Testis (tissue), 2 donors: Measurements from ENCODE around the gene PRDM10.

Experiments
- POLR2A ChIP-seq: fragments of 450-650 bp; IDR thresholded peaks from one replicate; pipeline ENCODE4 v1.6.1; 2017; ENCODE audit warnings: antibody characterized with exemption, mild to moderate bottlenecking, moderate library complexity
- TF ChIP-seq, protein P1 (sequence below), 3 experiments: fragments of 450-650 bp in 2 of 3; fragments of 200-600 bp in 1 of 3; sonication (generic) in 1 of 3; IDR thresholded peaks; one replicate each; pipeline ENCODE4 v1.5.1; 2016 to 2019; ENCODE audit warnings: antibody characterized with exemption in 3 of 3, mild to moderate bottlenecking in 2 of 3, moderate library complexity in 1 of 3

DNA sequence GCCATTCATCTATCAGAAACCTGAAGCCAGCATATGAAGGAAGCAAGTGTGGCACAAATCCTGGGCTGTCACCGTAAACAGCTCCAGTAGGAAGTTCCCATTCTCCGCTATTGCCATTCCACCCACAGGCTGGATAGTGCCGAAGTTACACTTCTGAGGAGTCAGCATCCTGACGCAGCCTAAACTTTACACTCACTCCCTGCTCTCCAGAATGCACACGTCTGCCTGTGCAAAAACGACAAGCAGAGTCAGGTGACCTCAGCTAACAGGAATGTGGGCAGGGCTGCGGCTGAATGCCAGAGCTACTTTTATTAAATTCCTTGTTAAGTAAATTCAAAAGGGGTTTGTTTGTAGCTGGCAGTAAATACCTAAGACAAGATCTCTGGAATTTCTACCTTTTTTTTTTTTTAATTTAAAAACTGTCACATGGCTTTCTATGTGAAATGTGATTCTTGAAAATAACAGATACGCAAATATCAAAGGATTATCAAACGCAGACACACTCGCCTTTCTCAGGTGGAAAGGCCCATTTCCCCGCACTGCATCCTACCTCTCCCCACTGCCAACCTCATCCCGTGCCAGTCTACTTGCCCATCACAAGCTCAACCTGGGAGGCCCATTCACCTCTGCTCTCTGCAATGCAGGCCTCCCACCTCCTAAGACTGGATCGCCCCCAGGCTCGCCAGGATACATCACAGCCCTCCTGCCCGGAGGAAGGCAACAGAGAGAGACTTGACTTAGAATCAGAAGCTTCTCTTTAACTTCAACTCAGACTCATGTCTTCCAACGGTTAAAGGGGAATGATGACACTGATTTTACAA is 140.7 kb downstream of the PRDM10 start:
- TF ChIP-seq, protein P1, sequence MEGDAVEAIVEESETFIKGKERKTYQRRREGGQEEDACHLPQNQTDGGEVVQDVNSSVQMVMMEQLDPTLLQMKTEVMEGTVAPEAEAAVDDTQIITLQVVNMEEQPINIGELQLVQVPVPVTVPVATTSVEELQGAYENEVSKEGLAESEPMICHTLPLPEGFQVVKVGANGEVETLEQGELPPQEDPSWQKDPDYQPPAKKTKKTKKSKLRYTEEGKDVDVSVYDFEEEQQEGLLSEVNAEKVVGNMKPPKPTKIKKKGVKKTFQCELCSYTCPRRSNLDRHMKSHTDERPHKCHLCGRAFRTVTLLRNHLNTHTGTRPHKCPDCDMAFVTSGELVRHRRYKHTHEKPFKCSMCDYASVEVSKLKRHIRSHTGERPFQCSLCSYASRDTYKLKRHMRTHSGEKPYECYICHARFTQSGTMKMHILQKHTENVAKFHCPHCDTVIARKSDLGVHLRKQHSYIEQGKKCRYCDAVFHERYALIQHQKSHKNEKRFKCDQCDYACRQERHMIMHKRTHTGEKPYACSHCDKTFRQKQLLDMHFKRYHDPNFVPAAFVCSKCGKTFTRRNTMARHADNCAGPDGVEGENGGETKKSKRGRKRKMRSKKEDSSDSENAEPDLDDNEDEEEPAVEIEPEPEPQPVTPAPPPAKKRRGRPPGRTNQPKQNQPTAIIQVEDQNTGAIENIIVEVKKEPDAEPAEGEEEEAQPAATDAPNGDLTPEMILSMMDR (IDR thresholded peaks at IDR 0.05): no peak
- TF ChIP-seq POLR2A: no peak
